ENCODE results near the gene PACRG.
"Not testable (repeated sequence)": the region's sequence is repeated elsewhere in the genome, so short reads cannot be mapped to it uniquely, and the experiment has no call there.

The PACRG gene

GRCh38 chr6:162727322-162728182 lies at the start of gene PACRG, which contains the start of gene PRKN:
PACRG (plus strand) TSS chr6:162727974.
PRKN (minus strand) TSS chr6:162727766.
- FAIRE-seq, result peak; percentile 87

- not testable (repeated sequence) for FAIRE-seq
These were observed 48.9 kb upstream of the PACRG start for GRCh38 chr6:162678896-162679295.

- no peak for FAIRE-seq
These were observed 48.1 kb upstream of the PACRG start for GRCh38 chr6:162679681-162680080.

GRCh38 chr6:162680367-162680766 lies 47.4 kb upstream of the PACRG start:
- FAIRE-seq, result no peak

DNA sequence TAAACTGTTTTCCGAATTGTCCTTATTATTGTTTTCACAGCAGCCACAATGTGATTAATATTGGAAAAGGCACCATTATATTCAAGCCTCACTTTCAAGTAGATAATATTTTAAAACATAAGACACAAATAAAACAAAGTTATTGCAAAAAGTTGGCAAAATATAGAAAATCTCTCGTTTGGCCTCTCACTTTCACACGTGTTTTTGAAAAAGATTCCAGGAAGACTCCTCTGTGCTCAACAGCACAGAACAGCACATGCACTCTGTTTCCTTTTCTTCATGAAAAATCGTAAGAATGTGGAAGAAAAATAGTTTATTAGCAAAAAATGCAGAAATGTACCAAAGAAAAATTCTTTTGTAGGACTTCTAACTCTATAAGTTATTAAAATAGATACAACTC lies 46.9 kb upstream of the PACRG start:
- no peak for FAIRE-seq

- FAIRE-seq, result no peak
These were observed 46.3 kb upstream of the PACRG start for GRCh38 chr6:162681447-162681846.

DNA sequence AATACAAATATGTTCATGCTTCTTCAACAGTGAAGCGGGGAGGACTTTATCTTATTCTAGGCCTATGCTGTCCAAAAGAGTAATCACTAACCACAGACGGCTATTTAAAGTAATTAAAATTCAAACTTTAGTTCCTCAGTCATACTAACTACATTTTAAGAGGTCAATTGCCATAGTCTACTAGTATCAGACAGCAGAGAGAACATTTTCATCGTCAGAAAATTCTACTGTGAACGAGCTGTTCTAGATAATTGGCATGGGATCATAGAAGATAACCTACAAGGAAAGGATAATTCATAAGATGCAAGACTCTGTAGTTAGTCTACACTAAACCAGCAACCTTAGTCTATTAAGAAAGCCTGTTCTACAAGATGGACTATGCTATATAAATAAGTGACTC lies 44.6 kb upstream of the PACRG start:
- FAIRE-seq, result no peak

DNA sequence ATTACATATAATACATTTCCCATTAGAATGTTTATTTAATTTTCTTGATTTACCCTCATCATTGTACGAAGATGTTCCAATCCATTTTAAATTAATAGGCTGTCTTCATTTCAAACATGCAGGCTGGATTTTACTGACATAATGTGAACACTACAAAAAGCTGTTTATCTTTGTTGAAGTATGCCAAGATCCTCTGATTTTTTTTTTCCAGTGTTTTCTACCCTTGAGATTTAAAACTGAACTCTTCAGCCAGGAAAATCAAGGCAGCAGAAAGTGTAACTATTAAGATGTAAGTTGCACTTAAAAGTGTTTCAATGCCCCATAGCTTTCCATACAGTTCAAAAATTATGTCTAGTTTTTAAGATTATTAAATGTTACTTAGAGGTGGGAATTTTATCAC lies 43.7 kb upstream of the PACRG start:
- no peak for FAIRE-seq

DNA sequence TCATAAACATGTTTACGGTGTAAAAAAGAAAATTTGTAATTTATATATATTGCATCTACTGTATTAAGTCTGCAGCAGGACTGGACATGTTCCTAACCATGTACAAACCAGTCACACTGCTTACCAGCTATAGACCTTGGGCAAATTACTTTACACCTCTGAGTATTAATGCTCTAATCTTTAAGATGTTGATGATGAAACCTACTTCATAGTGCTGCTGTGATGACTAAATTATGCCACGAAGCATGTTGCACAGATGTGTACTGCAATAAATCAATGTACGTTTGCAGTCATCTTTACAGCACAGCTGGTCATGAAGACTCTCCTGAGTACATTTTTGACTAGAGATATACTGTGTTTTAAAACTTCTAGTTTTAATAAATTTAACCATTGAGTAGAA lies 42.8 kb upstream of the PACRG start:
- no peak for FAIRE-seq

- no peak for FAIRE-seq
These were observed 42.2 kb upstream of the PACRG start for GRCh38 chr6:162685586-162685985.

DNA sequence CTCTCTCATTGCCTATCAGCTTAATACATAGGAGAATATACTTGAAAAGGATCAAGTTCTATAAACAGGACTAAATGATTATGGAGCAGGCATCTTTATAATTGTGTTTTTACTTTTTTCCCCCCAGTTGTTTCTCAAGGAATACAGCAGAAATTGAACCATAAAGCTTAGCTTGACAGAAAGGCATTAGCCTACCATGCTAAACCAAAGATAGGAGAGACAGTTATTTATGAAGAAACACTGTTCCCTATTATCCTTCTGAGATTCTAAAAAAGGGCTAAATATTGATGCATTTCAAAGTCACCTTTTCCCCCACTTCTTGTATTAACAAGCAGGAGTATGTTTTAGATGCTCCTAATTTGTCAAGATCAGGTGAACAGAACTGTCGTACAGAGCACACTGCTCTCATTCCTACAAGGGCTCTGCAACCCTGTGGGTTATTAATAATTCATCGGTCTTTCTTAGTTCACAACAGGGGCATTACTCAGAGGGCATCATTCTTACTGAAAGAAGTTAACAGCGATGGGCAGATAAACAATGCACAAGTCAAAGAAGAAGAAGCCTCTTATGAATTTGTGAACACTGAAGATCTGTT lies 38.9 kb upstream of the PACRG start:
- no peak for FAIRE-seq

DNA sequence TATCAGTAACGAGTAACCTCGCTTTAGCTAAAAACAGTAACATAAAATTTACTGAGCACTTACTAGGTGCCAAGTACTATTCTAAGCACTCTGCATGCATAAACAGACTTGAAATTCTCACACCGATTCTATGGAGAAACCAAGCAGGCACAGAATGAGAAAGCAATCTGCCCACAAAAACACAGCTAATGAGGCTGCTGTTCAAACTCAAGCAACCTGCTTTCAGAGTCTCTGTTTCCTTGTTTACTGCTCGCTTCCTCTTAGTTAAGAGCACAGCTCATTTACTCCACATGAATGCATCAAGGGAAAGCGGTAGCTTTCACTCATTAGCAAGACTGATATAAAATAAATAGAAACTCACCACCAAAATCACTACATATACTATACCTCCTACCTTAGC lies 37.6 kb upstream of the PACRG start:
- FAIRE-seq, result no peak

DNA sequence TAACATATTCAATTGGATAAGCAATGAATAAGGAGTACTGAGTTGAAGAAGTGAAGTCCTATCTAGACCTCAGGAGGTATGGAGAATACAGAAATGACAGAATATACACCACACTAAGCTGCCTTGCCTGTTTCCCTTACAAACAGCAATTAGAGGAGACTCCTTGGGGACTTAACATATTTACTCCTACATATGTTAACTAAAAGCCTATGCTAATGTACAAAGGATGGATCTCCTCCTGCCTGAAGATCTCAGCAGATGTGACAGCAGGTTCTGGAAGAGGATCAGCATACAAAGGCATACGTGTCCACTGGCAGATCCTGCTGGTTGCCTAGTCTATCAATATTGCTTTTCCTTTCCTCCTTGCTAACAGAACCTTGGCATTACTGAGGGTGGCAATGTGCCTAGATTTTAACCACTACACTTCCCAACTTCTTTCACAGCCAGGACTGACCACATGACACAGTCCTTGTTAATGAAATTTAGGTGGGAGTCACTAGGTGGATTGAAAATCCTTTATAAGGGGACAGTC lies 29.8 kb upstream of the PACRG start:
- FAIRE-seq, result no peak

- FAIRE-seq, result no peak
These were observed 29.3 kb upstream of the PACRG start for GRCh38 chr6:162698440-162698839.

- FAIRE-seq, result no peak
These were observed 27.8 kb upstream of the PACRG start for GRCh38 chr6:162699961-162700360.

DNA sequence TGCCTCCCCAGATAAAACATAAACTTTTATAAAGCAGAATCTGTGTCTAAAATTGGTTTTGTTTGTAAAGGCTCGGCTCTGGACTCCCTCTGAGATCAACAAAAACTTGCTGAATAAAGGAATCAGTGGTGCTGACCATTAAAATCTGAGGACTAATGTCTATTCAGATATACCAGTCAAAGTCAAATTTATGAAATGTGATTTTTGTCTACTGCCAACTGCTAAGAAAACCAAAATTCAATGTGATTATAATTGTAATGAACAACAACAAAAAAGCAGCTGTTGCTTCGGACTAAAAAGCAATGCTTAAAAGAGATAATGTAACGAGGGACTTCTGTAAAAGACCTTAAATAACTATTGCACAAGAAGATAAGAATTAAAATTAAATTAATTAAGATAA lies 26.8 kb upstream of the PACRG start:
- FAIRE-seq, result no peak

GRCh38 chr6:162701551-162701950 lies 26.2 kb upstream of the PACRG start:
- no peak for FAIRE-seq

- FAIRE-seq, result no peak
These were observed 25.3 kb upstream of the PACRG start for GRCh38 chr6:162702446-162702845.

- no peak for FAIRE-seq
These were observed 23.8 kb upstream of the PACRG start for GRCh38 chr6:162704001-162704400.

DNA sequence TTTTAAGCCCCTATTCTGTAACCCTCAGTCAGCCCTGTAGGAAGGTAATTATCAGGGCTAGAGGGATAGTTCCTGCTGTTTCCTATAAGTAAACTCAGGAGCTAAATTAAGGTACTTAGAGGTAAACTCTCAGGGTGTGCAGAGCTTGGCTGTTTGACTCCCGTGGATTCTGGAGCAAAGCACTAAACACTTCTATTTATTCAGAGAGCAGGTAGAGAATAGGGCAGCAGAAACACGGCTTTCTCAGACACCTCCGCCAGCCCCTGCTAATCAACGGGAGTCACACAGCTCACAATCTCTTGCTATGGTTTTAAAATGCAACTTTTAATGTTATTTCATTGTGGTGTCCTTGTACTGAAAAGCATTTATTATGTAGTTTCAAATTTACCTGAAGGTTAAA lies 22.0 kb upstream of the PACRG start:
- FAIRE-seq, result no peak

DNA sequence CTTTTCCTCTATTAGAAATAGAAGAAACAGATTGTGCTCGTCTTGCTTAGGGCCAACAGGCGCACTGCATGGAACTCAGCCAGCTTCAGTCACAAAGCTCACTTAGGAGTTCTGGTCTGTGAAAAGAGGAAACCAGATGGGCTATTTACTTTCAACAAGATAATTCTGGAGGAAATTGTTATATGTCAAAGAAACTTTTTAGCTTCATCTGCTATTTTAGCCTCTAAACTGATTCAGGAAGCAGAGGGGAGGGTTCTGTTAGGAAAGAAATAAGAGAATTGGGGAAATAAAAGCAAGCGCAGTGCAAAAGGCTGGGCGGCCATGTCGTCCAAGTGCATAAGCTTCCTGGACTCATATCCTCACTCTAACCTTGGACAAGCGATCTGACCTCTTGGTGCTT lies 21.5 kb upstream of the PACRG start:
- FAIRE-seq, result no peak

DNA sequence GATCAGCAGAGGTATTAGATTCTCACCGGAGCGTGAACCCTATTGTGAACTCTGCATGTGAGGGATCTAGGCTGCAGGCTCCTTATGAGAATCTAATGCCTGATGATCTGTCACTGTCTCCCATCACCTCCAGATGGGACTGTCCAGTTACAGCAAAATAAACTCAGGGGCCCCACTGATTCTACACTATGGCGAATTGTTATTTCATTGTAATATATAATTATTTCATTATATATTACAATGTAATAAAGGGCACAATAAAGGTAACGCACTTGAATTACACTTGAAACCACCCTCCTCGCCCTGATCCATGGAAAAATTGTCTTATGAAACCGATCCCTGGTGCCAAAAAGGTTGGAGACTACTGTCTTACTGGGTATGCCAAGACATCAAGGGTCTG lies 18.8 kb upstream of the PACRG start:
- FAIRE-seq, result no peak

DNA sequence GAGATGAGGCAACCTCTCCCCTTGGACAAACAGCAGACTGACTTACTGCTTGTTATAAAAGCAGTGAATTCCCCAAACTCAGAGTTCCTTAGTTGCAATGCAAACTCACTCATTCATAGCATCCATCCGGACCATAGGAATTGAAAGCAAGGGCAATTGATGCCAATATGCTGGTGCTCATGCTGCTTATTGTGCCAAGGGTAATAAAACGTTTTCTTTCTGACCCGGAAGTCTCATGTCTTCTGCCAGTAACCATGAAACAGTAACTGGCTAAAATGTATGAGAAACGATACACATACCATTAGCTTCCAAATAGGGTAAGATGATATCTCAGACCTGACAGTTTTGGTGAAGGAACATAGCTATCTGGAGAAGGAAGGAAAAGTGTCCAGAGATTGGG lies 18.3 kb upstream of the PACRG start:
- no peak for FAIRE-seq

- FAIRE-seq, result no peak
These were observed 17.4 kb upstream of the PACRG start for GRCh38 chr6:162710419-162710818.
